ENCODE data around the gene PDE1C.

Gene PDE1C

DNA sequence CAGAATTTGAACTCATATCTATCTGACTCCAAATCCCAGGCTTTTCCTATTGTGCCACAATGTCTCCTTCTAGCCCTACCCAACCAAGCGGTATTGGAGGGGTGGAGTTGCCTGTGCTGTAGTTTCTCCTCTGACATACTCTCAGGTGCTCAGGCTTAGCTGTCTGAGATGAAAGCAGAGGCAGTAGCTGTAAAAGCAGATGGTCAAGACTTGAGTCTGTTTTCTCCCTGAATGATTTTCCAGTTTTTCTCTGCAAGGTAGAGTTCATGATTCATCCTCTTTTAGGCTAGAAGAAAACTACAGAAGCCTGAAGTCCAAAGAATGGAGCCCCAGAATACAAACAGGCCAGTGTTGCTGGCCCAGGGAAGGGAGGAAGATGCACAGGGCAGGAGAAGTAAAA lies 130.0 kb downstream of the PDE1C start:
- no peak for DNase-seq (ENCODE audit: low read depth, low spot score)

DNA sequence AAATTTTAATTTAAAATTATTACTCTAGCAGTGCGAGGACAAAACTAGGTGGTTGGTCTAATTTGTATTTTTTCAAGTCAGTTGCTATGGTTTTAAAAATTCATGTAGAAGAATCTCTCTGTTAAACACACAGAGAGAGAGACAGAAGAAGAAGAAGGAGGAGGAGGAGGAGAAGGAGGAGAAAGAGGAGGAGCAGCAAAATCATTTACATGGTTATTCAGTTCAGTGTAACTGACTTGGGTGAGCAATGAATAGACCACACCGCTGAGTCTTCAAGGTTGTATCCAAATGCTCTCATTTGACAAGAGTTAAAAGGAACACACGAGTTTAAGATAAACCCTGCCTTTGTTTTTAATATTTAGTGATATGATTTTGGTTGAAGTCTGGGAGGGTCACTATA lies 131.1 kb downstream of the PDE1C start:
- DNase-seq (ENCODE audit: low read depth, low spot score), result no peak

DNA sequence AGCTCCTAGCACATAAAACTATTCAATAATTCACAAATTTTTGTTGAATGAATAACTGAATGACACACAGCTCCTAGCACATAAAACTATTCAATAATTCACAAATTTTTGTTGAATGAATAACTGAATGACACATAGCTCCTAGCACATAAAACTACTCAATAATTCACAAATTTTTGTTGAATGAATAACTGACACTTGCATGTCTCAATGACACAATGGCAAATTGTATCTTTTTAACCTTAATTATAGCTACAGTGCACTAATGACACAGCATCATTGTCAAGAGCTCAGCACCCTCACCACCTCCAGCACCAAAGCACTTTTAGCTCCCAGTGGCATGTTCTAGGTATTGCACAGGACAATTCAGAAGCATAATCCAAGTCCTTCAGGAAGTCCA lies 131.6 kb downstream of the PDE1C start:
- no peak for DNase-seq (ENCODE audit: low read depth, low spot score)

DNA sequence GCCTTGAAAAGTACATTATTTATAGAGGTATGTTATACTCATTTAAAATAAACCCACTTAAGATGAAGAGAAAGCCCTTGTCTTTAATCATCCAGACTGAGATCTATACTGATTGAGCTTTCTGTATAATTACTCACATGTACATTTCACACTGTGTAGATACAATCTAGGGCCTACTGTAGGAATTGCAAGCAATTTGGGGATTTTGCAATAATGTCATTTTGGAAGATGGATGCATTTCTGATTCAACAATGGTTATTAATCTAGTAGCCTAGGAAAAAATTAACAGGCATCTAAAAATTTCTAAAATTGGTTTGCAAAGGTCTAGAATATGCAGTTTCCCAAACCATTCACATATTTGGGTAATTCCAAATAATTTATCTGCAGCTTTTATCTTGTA lies 132.2 kb downstream of the PDE1C start:
- DNase-seq (ENCODE audit: low read depth, low spot score), result no peak

DNA sequence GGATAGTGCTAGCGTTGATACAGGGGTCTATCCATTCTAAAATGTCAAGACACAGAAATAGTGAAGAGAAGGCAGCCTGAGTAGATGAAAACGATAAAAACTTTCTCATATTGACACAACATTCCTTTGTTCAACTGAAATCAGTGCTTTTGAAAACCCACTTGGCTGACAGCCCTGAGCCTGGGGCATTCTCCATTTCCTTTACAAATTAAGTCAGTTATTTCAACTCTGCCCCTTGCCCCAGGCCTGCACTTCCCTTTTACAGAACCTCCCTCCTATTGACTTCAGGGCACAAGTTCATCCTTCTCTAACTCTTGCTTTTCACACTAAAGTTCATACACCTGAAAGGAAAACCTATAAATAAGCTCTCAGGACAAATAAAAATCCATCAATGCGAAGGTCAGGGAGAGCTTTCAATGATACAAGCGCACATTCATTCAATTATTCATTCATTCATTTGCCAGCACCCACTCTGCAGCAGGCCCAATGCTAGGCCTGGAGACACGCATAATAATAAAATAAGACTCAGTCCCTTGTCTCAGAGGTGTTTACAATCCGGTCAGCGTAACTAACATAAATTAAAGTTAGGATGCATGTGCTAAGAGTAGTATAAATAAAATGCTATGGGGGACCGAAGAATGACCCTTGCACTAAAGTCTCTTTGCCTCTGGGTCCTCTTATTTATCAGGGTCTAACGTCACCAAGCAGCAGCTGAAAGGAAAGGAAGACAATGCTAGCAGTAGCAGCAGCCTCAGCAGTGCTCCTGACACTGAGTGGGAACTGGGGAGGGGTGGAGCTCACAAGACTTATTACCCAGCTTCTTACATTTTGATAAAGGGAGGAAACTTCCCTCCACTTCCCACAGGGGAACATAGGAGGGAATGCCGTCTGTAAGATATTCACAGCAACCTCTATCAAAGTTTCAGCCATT lies 134.8 kb downstream of the PDE1C start:
- peak; percentile 66 for DNase-seq (ENCODE audit: low read depth, low spot score)

DNA sequence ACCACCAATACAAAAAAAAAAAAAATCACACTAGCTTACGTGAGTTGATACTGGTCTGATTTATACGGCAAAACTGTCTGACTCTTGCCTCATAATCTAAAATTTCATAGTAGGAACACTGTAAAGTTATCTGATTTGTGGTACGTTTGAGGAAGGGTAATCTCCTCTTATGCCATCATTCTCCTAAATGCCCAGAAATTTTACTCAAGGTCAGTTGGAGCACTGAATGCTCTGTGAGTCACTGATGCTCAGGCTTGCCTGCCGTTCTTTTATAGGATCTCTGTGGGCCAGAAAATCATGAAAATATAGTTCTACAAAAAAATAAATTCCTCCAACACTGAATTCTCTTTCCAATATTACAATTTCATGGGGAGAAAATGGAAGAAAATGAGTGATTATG lies 135.7 kb downstream of the PDE1C start:
- no peak for DNase-seq (ENCODE audit: low read depth, low spot score)

DNA sequence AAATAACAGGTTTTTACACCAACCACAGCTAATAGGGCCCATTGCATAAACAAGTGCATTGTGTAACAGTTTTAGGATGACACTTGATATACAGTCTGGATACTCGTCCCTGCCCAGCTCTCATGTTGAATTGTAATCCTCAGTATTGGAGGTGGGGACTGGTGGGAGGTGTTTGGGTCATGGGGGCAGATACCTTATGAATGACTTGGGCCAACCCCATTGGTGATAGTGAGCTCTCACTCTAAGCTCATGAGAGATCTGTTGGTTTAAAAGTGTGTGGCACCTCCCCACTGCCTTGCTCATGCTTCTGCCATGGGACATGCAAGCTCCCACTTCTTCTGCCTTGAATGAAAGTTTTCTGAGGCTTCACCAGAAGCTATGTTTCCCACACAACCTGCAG lies 136.7 kb downstream of the PDE1C start:
- no peak for DNase-seq (ENCODE audit: low read depth, low spot score)

DNA sequence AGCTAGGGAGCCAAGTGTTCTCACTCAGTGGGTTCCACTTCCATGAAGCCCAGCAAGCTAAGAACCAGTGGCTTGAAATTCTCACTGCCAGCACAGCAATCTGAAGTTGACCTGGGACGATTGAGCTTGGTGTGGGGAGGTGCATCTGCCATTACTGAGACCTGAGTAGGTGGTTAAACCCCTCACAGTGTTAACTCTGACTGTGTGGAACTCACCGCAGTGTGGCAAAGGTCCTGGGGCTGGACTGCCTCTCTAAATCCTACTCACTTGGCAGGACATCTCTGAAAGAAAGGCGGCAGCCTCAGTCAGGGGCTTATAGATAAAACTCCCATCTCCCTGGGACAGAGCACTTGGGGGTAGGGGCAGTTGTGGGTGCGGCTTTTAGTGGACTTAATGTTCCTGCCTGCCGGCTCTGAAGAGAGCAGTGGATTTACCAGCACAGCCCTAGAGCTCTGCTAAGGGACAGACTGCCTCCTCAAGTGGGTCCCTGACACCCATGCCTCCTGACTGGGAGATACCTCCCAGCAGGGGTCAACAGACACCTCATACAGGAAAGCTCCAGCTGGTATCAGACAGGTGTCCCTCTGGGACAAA lies 143.1 kb downstream of the PDE1C start:
- no peak for DNase-seq (ENCODE audit: low read depth, low spot score)

DNA sequence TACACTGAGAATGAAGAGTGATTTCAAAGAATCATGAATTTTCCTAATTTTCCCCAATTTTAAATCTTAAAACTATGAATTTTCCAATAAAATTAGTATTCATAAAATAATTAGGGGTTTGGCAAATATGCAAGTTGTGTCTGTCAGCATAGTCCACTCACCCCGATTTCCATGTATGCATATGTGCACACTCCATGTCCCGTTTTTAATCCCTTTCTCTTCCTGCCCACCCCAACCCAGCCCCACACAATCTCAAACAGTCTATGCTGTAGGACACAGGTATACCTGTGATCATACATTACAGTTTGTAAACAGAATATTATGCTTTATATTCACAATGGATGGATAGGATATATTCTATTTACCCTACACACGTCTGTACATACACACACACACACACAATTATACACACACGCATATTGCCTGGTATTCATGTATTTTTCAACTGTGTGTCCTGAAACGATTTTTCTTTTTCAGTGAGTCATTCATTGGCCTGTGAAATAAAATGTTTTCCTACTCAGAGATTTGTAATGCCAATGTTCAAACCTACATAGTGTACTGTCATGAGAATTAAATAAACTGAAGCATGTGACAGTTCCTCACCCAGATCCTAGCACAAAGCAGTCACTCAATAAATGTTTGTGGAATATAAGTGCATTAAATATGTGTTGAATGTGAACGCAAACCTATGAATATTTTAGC lies 144.3 kb downstream of the PDE1C start:
- no peak for DNase-seq (ENCODE audit: low read depth, low spot score)

DNA sequence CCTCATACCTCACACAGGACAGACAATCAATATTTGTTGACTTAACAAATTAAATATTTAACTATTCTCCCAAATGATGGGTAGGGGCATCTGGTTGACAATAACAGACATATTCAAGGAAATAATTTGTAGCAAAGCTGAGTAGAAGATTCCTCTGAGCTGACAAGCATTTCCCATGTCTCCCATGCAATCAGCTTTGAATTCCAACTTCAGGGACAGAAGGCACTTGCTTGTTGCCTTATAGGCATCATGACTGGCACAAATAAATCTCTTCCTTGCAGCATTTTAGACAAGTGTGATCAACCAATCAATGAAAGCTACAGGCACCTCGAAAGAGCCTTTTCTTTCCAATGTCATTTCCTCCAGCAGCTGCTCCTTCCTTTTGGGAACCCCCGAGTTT lies 146.0 kb downstream of the PDE1C start:
- DNase-seq (ENCODE audit: low read depth, low spot score), result no peak

DNA sequence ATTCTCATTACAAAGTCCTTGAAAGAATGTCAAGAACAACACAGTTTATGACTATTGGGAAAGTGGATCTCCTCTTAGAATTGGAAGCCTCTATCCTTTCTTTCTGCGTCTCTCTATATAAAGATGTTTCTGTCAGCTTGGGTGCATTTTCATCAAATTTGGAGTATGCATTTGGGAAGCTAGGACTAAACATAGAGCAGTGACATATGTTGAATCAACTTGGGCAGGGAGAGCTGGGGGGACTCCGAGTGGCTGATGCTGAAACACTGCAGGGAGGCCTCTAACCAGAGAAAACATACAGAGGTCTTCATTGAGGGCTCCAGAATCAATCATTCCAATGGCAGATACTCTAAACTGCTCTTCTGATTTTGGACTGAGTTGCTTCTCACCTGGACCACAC lies 147.4 kb downstream of the PDE1C start:
- no peak for DNase-seq (ENCODE audit: low read depth, low spot score)

DNA sequence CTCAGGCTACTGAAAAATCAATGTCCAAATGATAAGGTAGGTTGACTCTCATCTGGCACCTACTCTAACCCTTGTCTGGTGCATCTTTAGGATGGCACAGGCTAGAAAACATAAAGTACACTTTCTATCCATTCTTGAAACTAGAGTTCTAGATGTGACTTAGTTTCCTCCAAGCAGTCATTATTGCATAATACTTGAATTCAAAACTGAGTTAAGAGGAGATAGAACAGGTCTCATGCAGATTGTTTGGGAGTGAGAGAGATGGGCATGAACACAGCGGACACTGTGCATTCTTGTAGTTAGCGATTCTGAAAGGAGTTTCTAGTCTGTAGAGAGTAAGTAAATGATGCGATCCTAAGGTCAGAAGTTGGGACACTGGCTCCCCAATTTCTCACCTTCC lies 149.2 kb downstream of the PDE1C start:
- no peak for DNase-seq (ENCODE audit: low read depth, low spot score)

DNA sequence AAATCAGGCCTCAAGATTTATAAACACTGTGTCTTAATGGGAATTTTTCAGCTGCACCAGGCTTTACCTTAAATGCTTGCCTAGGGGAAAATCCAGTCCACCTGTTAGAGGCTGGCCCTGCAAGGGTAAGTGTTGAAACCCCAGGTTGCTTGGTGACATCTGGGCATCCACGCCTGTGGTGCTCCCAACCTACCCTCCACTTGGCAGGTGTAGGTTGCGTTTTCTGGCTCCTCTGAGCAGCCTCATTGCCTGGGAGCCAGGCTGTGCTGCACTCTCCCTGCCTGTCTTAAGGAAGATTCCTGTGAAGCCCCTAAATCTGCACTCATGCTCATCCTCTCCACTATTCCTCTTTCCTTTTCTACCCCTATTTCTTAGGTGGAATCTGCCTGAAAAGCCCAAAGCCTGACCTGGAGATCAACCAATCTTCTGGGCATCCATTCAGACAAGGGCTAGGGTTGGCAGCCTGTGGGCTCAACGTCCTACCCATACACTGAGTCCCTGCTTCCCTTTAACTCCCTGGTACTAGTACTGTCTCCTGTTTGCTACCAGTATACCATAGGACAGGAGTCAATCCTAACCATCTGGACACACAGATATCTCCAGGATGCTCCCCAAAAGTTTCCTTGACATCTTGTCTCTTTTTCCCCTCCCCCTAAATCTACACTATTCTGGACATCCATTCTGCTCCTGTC lies 150.4 kb downstream of the PDE1C start:
- no peak for DNase-seq (ENCODE audit: low read depth, low spot score)

DNA sequence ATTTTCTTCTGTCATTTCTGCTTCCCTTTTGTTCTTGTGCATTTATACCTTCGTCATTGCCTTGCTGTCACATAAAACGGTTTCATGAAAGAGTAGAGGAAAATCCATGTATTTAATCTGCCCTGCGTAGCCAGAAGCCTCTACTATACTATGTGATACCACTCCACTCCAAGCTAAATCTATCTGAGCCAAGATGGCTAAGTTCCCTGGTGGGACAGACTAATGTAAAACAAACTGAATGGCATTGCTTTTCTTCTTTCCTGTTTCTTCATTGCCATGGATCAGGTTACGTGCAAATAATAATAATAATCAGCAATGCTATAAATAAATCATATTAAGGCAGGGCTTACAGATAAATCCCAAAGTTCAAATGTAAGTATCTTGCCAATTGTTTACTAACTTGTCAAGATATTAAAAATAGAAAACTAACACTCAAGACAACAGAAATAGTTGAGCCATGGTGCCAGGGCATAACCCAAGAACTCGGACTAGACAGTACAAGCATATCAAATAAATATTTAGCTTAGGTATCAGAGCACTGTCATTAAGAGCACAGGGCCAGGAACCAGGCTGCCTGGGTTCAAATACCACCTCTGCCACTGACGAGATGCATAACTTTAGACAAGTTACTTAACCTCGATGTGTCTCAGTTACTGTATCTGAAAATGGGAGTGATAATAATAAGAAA lies 151.4 kb downstream of the PDE1C start:
- no peak for DNase-seq (ENCODE audit: low read depth, low spot score)

DNA sequence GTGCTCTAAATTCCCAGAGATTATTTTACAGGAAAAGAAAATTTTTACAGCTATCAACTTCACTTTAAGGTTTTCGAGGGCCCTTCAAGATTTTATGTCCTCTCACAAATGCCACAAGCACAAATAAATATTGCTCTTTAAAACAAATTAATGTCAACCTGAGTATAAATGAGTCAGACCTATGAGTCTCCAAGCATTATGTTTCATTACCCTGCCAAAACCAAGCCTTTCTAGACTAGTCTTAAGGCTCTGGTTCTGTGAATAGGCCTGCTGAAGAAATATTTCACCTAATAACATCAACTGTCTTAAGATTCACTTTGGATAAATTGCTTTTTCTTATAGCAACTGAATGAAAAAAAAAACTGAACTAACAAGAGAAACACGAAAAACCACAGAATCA lies 153.0 kb downstream of the PDE1C start:
- no peak for DNase-seq (ENCODE audit: low read depth, low spot score)

DNA sequence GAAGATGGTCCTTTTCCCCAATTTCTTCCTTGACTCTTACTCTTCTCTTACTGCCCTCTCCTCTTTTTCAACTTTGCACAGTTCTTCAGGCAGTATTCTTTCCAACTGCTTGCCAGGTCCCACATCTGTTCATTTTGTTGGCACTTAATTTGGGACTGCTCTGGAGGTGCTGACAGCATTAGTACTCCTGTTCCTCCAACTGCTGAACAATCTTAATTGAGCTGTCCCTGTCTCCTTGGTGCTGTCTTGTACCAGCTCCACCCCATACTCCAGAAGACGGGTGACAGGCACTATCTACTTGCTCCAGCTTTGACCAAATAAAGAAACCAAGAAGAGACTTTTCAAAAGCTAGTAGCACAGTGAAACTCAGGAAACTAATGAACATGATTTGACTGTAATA lies 160.0 kb downstream of the PDE1C start:
- DNase-seq (ENCODE audit: low read depth, low spot score), result no peak

DNA sequence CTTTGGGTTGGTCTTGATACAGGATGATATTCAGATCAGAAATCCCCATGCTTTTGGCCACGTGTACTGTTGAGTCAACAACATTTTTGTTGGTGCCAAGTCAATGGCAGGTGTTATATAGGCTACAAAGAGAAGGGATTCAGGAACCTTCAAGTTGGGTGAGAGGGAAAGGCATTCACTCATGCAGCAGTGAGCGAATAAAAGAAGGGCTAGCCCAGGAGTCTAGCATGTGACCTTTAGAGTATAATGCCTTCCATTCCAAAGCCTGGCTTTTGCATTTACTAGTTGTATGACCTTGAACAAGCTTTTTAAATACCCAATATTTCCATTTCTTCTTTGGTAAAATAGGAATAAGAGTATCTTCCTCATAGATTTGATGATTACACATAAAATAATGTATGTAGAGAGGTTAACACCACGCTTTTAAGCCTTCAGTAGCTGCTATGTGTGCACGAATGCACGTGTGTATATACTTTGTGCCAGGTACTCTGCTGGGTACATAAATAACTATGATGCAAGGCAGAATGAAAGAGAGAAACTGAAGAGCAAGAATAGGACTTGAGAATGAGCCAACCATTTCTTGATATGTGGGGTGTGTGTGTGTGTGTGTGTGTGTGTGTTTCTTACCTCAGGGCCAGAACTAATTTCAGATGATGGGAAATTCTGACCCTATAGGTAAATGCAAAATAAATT lies 163.6 kb downstream of the PDE1C start:
- no peak for DNase-seq (ENCODE audit: low read depth, low spot score)

DNA sequence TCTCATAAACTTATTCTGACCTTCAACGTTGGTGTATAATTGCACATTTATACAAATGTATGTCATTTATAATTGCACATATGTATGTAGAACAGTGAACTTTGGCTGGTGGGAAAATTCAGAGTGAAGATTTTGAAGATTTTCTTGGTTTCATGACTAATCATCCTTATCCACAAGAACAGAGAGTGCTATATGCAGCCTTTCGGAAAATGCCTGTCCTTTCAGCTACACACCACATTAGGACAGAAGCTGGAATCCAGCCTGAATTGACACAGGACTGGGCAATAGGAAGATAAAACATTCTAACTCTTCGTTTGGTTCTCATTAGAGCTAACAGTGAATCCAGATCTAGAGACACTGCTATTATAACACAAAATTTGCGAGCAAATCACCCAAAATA lies 166.2 kb downstream of the PDE1C start:
- no peak for DNase-seq (ENCODE audit: low read depth, low spot score)

DNA sequence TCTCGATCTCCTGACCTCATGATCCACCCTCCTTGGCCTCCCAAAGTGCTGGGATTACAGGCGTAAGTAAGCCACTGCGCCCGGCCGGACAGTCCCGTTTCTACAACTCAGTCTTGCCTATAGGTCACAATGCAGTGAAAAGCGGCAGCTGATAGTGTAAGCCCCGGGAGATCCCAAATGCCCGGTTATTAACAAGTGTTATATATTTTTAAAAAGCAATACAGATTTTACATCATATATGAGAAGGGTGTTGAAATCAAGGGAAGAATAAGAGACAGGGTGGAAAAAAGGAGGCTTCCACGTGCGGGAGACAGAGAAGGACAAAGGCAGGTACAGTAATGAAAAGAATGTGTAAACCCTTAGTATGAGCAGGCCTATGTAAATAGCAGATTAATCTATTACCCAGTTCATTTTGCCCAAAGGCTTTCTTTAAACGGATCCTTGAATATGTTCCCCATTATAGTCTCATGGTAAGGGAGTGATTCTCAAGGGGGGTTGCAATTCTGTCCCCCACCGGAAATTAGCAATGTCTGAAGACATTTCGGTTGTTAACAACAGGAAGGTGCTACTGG lies 170.8 kb downstream of the PDE1C start:
- peak; percentile 29 for DNase-seq (ENCODE audit: low read depth, low spot score)

DNA sequence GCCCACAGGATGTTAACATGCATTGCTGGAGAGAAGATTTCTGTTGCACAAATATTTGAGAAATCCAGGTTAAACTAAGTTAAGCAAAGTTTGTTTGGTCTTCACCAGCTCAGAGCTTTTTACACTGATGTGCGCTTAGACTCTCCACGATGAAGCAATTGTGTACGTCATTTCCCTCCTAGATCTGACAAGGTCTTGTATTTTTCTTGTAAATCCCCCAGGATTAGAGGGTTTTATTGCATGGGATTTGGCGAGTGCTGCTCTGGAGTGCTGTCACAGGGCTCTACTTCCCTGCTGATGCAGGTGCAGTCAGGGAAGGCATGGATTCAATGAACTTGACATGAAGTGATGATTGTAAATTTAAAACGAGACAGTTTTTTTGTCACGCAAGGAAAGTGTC lies 173.3 kb downstream of the PDE1C start:
- peak; percentile 18 for DNase-seq (ENCODE audit: low read depth, low spot score)

DNA sequence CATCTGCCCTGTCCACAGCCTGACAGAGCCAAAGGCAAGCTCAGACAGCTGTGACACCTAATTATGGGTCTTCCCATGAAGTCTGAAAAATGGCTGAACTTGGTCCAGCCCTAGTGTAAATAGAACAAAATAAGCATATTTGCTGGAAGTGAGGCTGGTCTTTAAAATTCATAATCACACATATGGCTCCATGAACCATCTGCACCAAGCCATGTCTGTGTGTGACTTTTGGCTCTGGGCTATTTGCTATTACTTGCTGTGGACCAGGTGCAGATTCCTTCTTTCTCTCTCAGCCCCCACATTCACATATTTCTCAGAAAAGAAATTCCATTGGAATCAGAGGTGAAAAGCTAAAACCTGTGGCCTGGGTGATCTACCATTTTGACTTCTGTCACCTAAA lies 175.9 kb downstream of the PDE1C start:
- DNase-seq (ENCODE audit: low read depth, low spot score), result no peak

Data from ELF-1 (cell line).